ENCODE results near the gene POU2AF1. TPM values are rescaled to one million over a fixed set of nuclear protein-coding genes. Genes with fewer than 3 reads are reported as not detected.

Gene POU2AF1, protein sequence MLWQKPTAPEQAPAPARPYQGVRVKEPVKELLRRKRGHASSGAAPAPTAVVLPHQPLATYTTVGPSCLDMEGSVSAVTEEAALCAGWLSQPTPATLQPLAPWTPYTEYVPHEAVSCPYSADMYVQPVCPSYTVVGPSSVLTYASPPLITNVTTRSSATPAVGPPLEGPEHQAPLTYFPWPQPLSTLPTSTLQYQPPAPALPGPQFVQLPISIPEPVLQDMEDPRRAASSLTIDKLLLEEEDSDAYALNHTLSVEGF
- 10 to 100 TPM in 1 of 3 donors, 1 to 10 TPM in 1, under 1 TPM in 1; 0.82 to 16.8 (median 1.1) TPM for total RNA-seq
- total RNA-seq (2013) = 34.7 TPM

DNA sequence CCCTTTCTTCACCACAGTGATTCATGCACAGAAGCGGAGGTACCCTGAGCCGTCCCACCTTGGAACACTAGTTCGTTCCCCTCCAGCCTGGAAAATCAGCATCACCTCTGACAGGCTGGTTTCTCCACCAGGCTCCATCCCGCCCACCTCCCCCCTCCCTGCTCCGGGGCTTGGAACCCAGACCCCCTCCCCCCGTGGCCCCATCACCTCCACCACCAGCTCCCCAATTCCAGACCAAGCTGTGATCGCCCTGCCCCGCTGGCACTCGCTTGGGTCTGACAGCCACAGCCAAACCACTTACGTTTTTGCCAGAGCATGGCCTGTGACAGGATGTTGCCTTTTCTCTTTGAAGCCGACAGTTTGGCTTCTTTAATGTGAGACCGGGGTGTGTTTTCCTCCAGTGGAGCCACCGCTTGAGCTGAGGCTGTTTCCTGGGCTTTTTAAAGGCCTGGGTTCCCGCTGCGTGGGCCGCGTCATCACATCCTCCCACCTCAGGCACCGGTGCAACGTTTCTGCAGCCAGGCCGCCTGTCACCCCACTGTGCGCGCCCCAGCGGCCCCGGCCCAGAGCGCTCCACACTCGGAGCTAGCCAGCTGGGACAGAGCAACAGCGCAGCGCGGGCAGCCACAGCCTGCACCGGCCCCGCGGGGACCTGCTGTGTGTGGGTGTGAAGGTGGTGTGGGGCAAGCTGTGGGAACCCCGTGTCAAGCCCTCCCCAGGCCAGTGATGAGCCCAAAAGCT, at the start of gene POU2AF1:
Gene POU2AF1 (minus strand): TSS at position 415 of the 741 bp plus-strand sequence. CDS start 98 bp downstream, at position 317.
- H3K9me3 Mint-ChIP-seq = no peaks in the 10 kb centered on the region
- DNase-seq (peak in 1 of 2 donors; percentile 81), ATAC-seq (peak; percentile 40 to 61 (median 48))
- WGBS (ENCODE audit: insufficient coverage) = 20% methylated on average over 33 of the region's 33 CpGs
- Histone ChIP-seq H3K27ac (ENCODE audit: low read length) (peak within 1 kb of the TSS; percentile 81), H3K36me3 (ENCODE audit: control insufficient read depth, insufficient read depth, low read length) (no peaks in the 10 kb centered on the region), H3K27me3 (ENCODE audit: control insufficient read depth, insufficient read depth, low read length) (no peaks in the 10 kb centered on the region), H3K4me1 (ENCODE audit: control insufficient read depth, insufficient read depth, low read length) (peaks cover 18% of the 10 kb centered on the region), H3K9me3 (ENCODE audit: control insufficient read depth, insufficient read depth, low read length) (no peaks in the 10 kb centered on the region), H3K4me3 (ENCODE audit: low read length) (peak within 1 kb of the TSS; percentile 56)
- H3K36me3 Mint-ChIP-seq = no peaks in the 10 kb centered on the region
- H3K27me3 Mint-ChIP-seq (ENCODE audit: low read depth in 2 of 2) = peaks cover 0 to 3% of the 10 kb centered on the region in 2 donors
- H3K27ac Mint-ChIP-seq = peak within 1 kb of the TSS in 1 of 2 donors; percentile 6
- H3K4me3 Mint-ChIP-seq = no peak within 1 kb of the TSS
- intact Hi-C loops (cut with micrococcal nuclease) = no loop called here
- TF ChIP-seq, protein P1, sequence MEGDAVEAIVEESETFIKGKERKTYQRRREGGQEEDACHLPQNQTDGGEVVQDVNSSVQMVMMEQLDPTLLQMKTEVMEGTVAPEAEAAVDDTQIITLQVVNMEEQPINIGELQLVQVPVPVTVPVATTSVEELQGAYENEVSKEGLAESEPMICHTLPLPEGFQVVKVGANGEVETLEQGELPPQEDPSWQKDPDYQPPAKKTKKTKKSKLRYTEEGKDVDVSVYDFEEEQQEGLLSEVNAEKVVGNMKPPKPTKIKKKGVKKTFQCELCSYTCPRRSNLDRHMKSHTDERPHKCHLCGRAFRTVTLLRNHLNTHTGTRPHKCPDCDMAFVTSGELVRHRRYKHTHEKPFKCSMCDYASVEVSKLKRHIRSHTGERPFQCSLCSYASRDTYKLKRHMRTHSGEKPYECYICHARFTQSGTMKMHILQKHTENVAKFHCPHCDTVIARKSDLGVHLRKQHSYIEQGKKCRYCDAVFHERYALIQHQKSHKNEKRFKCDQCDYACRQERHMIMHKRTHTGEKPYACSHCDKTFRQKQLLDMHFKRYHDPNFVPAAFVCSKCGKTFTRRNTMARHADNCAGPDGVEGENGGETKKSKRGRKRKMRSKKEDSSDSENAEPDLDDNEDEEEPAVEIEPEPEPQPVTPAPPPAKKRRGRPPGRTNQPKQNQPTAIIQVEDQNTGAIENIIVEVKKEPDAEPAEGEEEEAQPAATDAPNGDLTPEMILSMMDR (IDR thresholded peaks at IDR 0.05) = no peak
- no peaks in the 10 kb centered on the region for H3K4me1 Mint-ChIP-seq

DNA sequence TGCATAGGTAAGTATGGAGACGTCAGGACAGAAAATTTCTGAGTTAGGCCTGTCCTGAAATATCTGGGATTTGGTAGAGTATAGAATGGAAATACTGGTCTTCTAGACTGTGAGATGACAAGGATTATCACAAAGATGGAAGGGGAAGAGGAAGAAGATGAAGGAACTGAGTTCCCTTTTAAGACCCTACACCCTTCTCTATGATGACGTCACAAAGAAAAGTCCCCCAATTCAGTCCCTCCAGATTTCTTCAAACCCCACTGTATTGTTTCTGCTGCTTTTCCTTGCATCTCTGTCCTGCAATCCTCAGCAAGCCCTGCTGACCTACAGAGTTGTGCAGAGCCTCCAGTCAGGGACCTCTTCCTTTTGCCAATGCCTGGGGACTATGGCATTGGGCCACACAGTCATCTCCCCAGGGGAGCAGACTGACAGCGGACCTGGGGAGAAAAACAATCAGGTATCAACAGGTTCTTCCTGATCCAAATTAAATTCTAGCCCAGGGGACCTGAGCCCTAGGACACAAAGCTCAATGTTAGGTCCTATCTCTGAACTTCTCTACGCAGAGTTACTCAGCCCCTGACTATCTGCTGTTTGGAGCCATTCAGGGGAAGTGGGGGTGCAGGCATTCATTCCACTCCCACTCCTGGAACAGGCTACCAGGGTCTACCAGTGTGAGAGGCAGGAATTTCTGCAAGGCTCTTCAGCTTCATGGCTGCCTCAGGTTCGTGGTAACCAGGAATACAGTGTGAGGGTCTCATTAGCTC, 49.2 kb upstream of the POU2AF1 start:
- no peaks in the 10 kb centered on the region for H3K4me1 Mint-ChIP-seq
- H3K36me3 Mint-ChIP-seq = no peaks in the 10 kb centered on the region
- no peaks in the 10 kb centered on the region for H3K27me3 ChIP-seq (ENCODE audit: control insufficient read depth, insufficient read depth, low read length)
- 84% methylated on average over 5 of the region's 5 CpGs for WGBS (ENCODE audit: insufficient coverage)
- no peaks in the 10 kb centered on the region for H3K9me3 ChIP-seq (ENCODE audit: control insufficient read depth, insufficient read depth, low read length)
- no peak overlapping the region for H3K27ac Mint-ChIP-seq
- H3K4me1 ChIP-seq (ENCODE audit: control insufficient read depth, insufficient read depth, low read length) = no peaks in the 10 kb centered on the region
- no peaks in the 10 kb centered on the region for H3K36me3 ChIP-seq (ENCODE audit: control insufficient read depth, insufficient read depth, low read length)
- intact Hi-C loops (cut with micrococcal nuclease) = no loop called here
- H3K27ac ChIP-seq (ENCODE audit: low read length) = no peak overlapping the region
- H3K27me3 Mint-ChIP-seq (ENCODE audit: low read depth in 2 of 2) = peaks cover 7 to 15% of the 10 kb centered on the region in 2 donors
- TF ChIP-seq, protein P1 (IDR thresholded peaks at IDR 0.05) = no peak
- ATAC-seq = no peak
- no peak overlapping the region for H3K4me3 ChIP-seq (ENCODE audit: low read length)
- no peak overlapping the region for H3K4me3 Mint-ChIP-seq
- no peaks in the 10 kb centered on the region for H3K9me3 Mint-ChIP-seq
- no peak for DNase-seq

DNA sequence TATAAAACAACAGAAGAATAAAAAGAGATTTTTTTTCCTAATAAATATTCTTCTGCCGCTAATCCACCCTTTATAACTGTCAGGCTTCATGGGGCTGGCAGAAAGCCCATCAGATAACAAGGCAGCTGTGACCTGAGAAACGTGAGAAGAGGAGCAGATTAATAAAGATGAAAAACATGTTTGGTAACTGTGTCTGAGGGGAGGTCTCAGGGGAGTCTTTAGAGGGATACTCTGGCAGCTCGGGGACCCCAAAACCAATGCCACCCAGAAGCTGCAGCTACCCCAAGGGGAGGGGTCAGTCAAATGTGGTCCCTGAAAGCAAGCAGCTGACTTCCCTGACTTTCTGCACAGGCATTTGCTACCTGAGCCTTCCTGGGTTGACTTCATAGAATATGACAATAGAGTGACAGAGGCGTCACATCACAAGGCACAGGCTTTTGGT, 48.4 kb upstream of the POU2AF1 start:
- Histone ChIP-seq H3K36me3 (ENCODE audit: control insufficient read depth, insufficient read depth, low read length) (no peaks in the 10 kb centered on the region), H3K4me3 (ENCODE audit: low read length) (no peak overlapping the region), H3K4me1 (ENCODE audit: control insufficient read depth, insufficient read depth, low read length) (no peaks in the 10 kb centered on the region), H3K9me3 (ENCODE audit: control insufficient read depth, insufficient read depth, low read length) (no peaks in the 10 kb centered on the region), H3K27ac (ENCODE audit: low read length) (no peak overlapping the region), H3K27me3 (ENCODE audit: control insufficient read depth, insufficient read depth, low read length) (no peaks in the 10 kb centered on the region)
- Mint-ChIP-seq H3K4me3 (no peak overlapping the region), H3K9me3 (no peaks in the 10 kb centered on the region), H3K27ac (no peak overlapping the region), H3K27me3 (ENCODE audit: low read depth in 2 of 2) (peaks cover 9 to 15% of the 10 kb centered on the region in 2 donors), H3K4me1 (no peaks in the 10 kb centered on the region), H3K36me3 (no peaks in the 10 kb centered on the region)
- TF ChIP-seq, protein P1 (IDR thresholded peaks at IDR 0.05) = no peak
- ATAC-seq (no peak), DNase-seq (no peak)
- intact Hi-C loops (cut with micrococcal nuclease) = no loop called here
- 56% methylated on average over 3 of the region's 4 CpGs for WGBS (ENCODE audit: insufficient coverage)
